ENCODE results near the gene SVOPL.

- no peak for TF ChIP-seq EZH2 (IDR thresholded peaks at IDR 0.05; ENCODE audit: low read length, missing control alignments)
- TF ChIP-seq, protein P1, sequence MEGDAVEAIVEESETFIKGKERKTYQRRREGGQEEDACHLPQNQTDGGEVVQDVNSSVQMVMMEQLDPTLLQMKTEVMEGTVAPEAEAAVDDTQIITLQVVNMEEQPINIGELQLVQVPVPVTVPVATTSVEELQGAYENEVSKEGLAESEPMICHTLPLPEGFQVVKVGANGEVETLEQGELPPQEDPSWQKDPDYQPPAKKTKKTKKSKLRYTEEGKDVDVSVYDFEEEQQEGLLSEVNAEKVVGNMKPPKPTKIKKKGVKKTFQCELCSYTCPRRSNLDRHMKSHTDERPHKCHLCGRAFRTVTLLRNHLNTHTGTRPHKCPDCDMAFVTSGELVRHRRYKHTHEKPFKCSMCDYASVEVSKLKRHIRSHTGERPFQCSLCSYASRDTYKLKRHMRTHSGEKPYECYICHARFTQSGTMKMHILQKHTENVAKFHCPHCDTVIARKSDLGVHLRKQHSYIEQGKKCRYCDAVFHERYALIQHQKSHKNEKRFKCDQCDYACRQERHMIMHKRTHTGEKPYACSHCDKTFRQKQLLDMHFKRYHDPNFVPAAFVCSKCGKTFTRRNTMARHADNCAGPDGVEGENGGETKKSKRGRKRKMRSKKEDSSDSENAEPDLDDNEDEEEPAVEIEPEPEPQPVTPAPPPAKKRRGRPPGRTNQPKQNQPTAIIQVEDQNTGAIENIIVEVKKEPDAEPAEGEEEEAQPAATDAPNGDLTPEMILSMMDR (conservative IDR thresholded peaks at IDR 0.05 in 1 of 2, IDR thresholded peaks at IDR 0.05 in 1 of 2; ENCODE audit: low read depth in 1 of 2, low read length in 2 of 2) = no peak
These were observed 90.4 kb downstream of the SVOPL start for GRCh38 chr7:138610671-138611170.

Data from fibroblast of lung (primary cell).